Activated naive CD8-positive, alpha-beta T cell treated with anti-CD3 and anti-CD28 coated beads, Interleukin-2, amount 50 U/mL, for 16 hours (primary cell): Measurements from ENCODE around the gene FLNC.

Experiments
- DNase-seq: peaks from one replicate; pipeline ENCODE4 v3.0.0-alpha.2; 2020; ENCODE audit warnings: low read depth, low spot score

FLNC gene

GRCh38 chr7:128845987-128846386 lies 15.8 kb downstream of the FLNC start:
- DNase-seq: no peak

DNA sequence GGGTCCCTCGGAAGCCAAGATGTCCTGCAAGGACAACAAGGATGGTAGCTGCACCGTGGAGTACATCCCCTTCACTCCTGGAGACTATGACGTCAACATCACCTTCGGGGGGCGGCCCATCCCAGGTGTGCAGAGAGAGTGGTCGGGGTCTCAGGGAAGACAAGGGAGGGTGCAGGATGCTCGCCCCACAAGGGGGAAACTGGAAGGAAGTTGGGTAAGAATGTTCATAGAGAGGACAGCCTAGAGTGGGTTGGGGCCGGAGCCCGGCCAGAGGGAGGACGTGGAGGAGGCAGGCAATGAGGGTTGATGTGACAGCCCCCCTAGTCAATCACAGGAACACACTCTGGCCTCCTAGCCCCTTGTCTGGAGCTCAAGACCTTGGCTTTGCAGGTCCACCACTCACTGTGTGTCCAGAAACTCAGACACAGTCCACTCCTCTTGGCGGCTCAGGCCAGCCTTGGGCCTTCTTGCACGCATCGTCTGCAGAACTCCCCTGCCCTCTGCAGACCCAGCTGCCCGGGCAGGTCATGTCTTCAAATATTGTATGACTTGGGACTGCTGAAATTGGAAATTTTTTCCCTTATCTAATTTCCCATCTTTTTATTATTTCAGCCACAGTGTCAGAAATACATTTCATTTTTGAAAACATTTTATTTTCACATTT lies 16.7 kb downstream of the FLNC start:
- no peak for DNase-seq

GRCh38 chr7:128847721-128848211 lies 17.6 kb downstream of the FLNC start:
- no peak for DNase-seq

DNA sequence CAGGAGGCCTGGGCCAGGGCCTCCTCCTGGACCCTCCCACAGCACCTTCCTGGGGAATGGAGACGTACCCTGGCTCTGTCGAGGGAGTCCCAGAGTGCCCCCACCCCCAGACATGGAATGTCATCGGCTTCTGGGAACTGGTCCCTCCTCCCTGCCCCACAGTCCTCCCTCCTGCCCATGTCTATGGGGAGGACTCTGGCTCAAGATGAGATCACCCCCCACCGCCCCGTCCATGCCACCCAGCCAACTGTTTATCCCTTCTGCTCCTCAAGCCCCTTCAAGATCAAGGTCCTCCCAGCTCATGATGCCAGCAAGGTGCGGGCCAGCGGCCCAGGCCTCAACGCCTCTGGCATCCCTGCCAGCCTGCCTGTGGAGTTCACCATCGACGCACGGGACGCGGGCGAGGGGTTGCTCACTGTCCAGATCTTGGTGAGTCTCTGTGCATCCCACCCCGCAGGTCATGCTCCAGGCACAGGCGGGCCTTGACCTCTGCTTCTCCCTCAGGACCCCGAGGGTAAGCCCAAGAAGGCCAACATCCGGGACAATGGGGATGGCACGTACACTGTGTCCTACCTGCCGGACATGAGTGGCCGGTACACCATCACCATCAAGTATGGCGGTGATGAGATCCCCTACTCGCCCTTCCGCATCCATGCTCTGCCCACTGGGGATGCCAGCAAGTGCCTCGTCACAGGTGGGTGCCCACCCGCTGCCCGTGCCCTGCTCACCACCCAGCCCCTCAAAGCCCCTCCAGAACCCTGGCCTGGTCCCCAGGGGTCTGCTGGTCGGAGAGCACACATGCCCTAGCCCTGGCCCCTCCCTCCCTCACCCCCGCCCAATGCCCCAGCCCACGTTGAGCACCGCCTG lies 18.3 kb downstream of the FLNC start:
- DNase-seq: no peak

DNA sequence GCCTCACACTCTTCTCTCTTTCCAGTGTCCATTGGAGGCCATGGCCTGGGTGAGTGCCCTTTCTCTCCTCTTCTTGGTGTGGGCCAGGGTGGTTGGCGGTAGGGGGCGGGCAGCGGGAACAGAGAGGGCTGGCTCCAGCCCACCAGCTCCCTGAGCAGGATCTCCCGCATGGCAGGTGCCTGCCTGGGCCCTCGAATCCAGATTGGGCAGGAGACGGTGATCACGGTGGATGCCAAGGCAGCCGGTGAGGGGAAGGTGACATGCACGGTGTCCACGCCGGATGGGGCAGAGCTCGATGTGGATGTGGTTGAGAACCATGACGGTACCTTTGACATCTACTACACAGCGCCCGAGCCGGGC lies 18.9 kb downstream of the FLNC start:
- no peak for DNase-seq

- no peak for DNase-seq
Observed at GRCh38 chr7:128849804-128850490, 19.7 kb downstream of the FLNC start.

- DNase-seq: no peak
Observed at GRCh38 chr7:128852537-128853254, 22.5 kb downstream of the FLNC start.

DNA sequence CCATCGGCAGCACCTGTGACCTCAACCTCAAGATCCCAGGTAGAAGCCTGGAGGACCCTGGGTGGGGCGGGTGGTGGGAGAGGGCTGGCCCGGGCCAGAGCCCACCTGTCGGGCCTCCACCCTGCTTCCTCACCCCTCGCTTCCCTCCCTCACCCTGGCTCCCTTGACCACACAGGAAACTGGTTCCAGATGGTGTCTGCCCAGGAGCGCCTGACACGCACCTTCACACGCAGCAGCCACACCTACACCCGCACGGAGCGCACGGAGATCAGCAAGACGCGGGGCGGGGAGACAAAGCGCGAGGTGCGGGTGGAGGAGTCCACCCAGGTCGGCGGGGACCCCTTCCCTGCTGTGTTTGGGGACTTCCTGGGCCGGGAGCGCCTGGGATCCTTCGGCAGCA lies 23.6 kb downstream of the FLNC start:
- DNase-seq: no peak

- no peak for DNase-seq
Observed at GRCh38 chr7:128854396-128854795, 24.2 kb downstream of the FLNC start.

DNA sequence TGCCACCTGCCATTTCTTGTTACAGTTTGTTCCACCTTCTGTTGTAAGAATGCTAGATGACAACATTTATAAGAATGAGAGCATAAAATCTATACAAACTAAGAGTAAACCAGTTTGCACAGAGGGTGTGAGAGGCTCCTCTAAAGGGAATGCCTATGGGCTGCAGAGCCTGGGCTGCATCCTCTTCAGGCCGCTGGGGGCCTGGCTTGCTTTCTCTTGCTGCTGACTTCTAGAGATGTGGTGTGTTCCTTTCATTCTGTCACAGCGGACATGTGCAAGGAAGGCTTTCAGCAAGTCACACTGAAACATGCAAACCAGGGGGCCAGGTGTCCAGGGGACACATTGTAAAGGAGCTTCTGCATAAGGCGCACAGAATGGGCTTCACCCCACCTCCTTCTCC lies 25.4 kb downstream of the FLNC start:
- DNase-seq: no peak

- DNase-seq: no peak
Observed at GRCh38 chr7:128856001-128856718, 26.0 kb downstream of the FLNC start.

GRCh38 chr7:128858380-128859231 lies 28.4 kb downstream of the FLNC start:
- no peak for DNase-seq

GRCh38 chr7:128859232-128860157 lies 29.3 kb downstream of the FLNC start:
- no peak for DNase-seq

DNA sequence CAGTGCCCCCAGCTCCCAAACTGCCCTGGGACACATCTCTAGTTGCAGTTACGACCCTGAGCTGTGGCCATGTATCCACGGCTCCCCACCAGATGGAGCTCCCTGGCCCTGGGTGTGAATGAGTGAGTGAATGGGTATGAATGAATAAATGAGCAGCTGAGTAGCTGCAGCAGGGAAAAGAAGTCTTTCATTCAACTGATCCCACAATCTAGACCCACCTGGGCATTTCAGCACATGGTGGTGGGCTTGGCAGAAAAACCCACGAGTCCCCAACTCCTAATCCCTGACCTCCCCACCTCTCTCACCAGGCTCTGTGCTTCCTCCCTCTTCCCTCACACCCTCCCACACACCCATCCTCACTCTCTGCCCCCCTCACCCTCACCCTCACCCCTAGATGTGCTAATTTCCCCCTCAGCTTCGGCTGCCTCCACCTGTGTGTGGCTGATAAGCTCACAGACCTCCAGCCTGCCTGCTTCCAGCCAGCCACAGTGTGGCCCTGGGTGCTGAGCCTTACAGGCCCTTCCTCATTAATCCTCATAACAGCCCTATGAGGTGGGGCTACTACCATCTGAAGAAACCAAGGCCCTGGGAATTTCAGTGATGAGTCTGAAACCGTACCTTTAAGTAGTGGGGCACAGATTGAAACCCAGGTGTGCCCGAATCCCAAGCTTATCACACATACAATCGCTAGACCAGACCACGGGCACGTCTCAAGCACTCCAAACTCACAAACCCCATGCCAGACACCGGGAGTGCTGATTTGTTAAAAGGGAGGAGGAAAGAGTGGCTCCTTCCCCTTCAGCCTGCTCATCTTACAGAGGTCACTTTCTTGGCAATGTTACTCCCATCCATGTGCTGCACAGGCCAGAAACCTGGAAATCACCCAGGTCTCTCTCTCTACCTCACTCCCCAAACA lies 30.2 kb downstream of the FLNC start:
- DNase-seq: no peak

DNA sequence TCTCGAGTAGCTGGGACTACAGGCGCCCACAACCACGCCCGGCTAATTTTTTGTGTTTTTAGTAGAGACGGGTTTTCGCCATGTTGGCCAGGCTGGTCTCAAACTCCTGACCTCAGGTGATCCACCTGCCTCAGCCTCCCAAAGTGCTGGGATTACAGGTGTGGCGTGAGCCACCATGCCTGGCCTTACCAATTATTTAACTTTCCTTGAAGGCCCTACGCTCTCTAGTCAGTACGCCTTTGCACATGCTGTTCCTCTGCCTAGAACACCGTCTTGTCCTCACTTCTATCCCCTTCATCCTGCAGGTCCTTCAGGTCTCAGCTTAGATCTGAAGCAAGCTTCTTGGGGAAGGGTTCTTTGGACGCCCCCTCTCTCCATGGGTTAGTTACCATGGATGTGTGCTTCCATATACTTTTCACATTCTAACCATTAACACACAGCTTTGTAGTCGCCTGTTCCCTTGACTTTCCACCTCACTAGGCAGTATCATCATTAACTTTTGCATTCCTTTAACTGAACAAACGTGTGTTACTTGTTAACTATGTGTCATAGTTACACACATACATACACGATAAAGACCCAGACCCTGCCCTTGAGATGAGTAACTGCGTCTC lies 31.9 kb downstream of the FLNC start:
- no peak for DNase-seq

GRCh38 chr7:128862571-128863432 lies 32.6 kb downstream of the FLNC start, which contains the start of gene ATP6V1F:
Gene ATP6V1F, plus strand, starts transcription at chr7:128862856. Its CDS starts 49 bp downstream, at chr7:128862905.
- peak; percentile 97 for DNase-seq
